ENCODE data around the gene ADAMTS18.

ADAMTS18 gene

GRCh38 chr16:77433146-77433545 lies 1.7 kb downstream of the ADAMTS18 start:
- DNase-seq = no peak

GRCh38 chr16:77432264-77432663 lies 2.6 kb downstream of the ADAMTS18 start:
- no peak for DNase-seq

GRCh38 chr16:77430787-77431585 lies 3.8 kb downstream of the ADAMTS18 start:
- DNase-seq = no peak

- DNase-seq = no peak
Observed at GRCh38 chr16:77430360-77430759, 4.5 kb downstream of the ADAMTS18 start.

GRCh38 chr16:77424871-77425604 lies 9.8 kb downstream of the ADAMTS18 start:
- no peak for DNase-seq

GRCh38 chr16:77422196-77422784 lies 12.5 kb downstream of the ADAMTS18 start:
- DNase-seq = no peak

GRCh38 chr16:77416939-77417480 lies 17.8 kb downstream of the ADAMTS18 start:
- DNase-seq = no peak

- DNase-seq = no peak
Observed at GRCh38 chr16:77414752-77415231, 20.0 kb downstream of the ADAMTS18 start.

- DNase-seq = no peak
Observed at GRCh38 chr16:77410449-77410848, 24.4 kb downstream of the ADAMTS18 start.

- DNase-seq = no peak
Observed at GRCh38 chr16:77409311-77409710, 25.5 kb downstream of the ADAMTS18 start.

GRCh38 chr16:77408607-77409006 lies 26.2 kb downstream of the ADAMTS18 start:
- no peak for DNase-seq

- DNase-seq = no peak
Observed at GRCh38 chr16:77406680-77407079, 28.2 kb downstream of the ADAMTS18 start.

- DNase-seq = no peak
Observed at GRCh38 chr16:77404775-77405174, 30.1 kb downstream of the ADAMTS18 start.

- DNase-seq = no peak
Observed at GRCh38 chr16:77403732-77404131, 31.1 kb downstream of the ADAMTS18 start.

- no peak for DNase-seq
Observed at GRCh38 chr16:77402672-77403071, 32.2 kb downstream of the ADAMTS18 start.

GRCh38 chr16:77402118-77402517 lies 32.7 kb downstream of the ADAMTS18 start:
- no peak for DNase-seq

- DNase-seq = no peak
Observed at GRCh38 chr16:77399546-77399945, 35.3 kb downstream of the ADAMTS18 start.

- no peak for DNase-seq
Observed at GRCh38 chr16:77399066-77399465, 35.8 kb downstream of the ADAMTS18 start.

GRCh38 chr16:77398495-77398894 lies 36.3 kb downstream of the ADAMTS18 start:
- DNase-seq = no peak

GRCh38 chr16:77396461-77396860 lies 38.4 kb downstream of the ADAMTS18 start:
- no peak for DNase-seq

- no peak for DNase-seq
Observed at GRCh38 chr16:77394699-77395098, 40.1 kb downstream of the ADAMTS18 start.

- no peak for DNase-seq
Observed at GRCh38 chr16:77393955-77394354, 40.9 kb downstream of the ADAMTS18 start.

GRCh38 chr16:77387815-77388209 lies 47.0 kb downstream of the ADAMTS18 start:
- DNase-seq = no peak

Data from CD4-positive, alpha-beta T cell treated with Interleukin-4 for 4 hours (primary cell).